H1 (cell line): Measurements from ENCODE around the gene MAP2K1. TPM values are rescaled to one million over a fixed set of nuclear protein-coding genes. Genes with fewer than 3 reads are reported as not detected.

Experiments used
- CTCF ChIA-PET: fragments of 300-600 bp; sonication (Branson Sonifier 250); formaldehyde crosslinking; loops from one replicate; lab custom pipeline; 2021; ENCODE audit not compliant: partially characterized antibody; lab: Charles Lee
- POLR2A ChIA-PET: fragments of 300-600 bp; sonication (Branson Sonifier 250); formaldehyde crosslinking; loops from one replicate; lab custom pipeline; 2021; ENCODE audit warnings: inconsistent platforms; ENCODE audit not compliant: partially characterized antibody; lab: Charles Lee
- DNase-seq, 2 experiments: peaks; one replicate each; pipeline versions ENCODE4 v3.0.0 to v3.0.0-alpha.2; 2010 to 2022; ENCODE audit warnings: low spot score in 2 of 2, low read depth in 1 of 2, mixed read lengths in 1 of 2
- FAIRE-seq: peaks from 2 replicates; lab custom pipeline; 2011; peaks lifted over from hg19 to GRCh38; lab: Jason Lieb, UNC
- H2AFZ ChIP-seq: 2 replicates; pipeline ENCODE4 v1.8.1; 2012; ENCODE audit warnings: low read length, inconsistent platforms
- H2AK5ac ChIP-seq: 2 replicates; pipeline ENCODE4 v1.6.1; 2013; ENCODE audit warnings: low read depth, low read length
- H2BK120ac ChIP-seq: replicated peaks from 2 replicates; pipeline ENCODE3; 2013; ENCODE audit warnings: low read depth, low read length, inconsistent platforms
- H2BK12ac ChIP-seq: 2 replicates; pipeline ENCODE4 v1.6.1; 2013; ENCODE audit warnings: low read depth, low read length
- H2BK15ac ChIP-seq: 2 replicates; pipeline ENCODE4 v1.6.1; 2013; ENCODE audit warnings: low read length
- H2BK20ac ChIP-seq: 2 replicates; pipeline ENCODE4 v1.6.1; 2013; ENCODE audit warnings: low read length
- H2BK5ac ChIP-seq: 2 replicates; pipeline ENCODE4 v1.6.1; 2013; ENCODE audit warnings: low read depth, low read length
- H3K14ac ChIP-seq: 2 replicates; pipeline ENCODE4 v1.6.1; 2013; ENCODE audit warnings: inconsistent platforms; ENCODE audit not compliant: insufficient read length
- H3K18ac ChIP-seq: 2 replicates; pipeline ENCODE4 v1.6.1; 2013; ENCODE audit warnings: low read length; ENCODE audit errors: extremely low read depth
- H3K23ac ChIP-seq: 2 replicates; pipeline ENCODE4 v1.6.1; 2013; ENCODE audit warnings: inconsistent platforms; ENCODE audit not compliant: insufficient read length
- H3K23me2 ChIP-seq: 2 replicates; pipeline ENCODE4 v1.6.1; 2013; ENCODE audit warnings: low read depth, low read length
- H3K27ac ChIP-seq: 2 replicates; pipeline ENCODE4 v1.6.1; 2011; ENCODE audit warnings: low read depth, low read length, inconsistent platforms
- H3K27me3 ChIP-seq, 4 experiments: replicated peaks in 1 of 4; 1 replicate in 1 of 4; 2 replicates in 3 of 4; pipeline versions ENCODE4 v1.6.1 to v1.8.1; 2011 to 2013; ENCODE audit warnings: low read length in 3 of 4, mild to moderate bottlenecking in 3 of 4, inconsistent platforms in 2 of 4, mixed read lengths in 2 of 4, moderate library complexity in 1 of 4; ENCODE audit not compliant: control insufficient read depth in 3 of 4, insufficient read depth in 3 of 4; ENCODE audit errors: extremely low read depth in 1 of 4
- H3K36me3 ChIP-seq, 4 experiments: 2 replicates each; pipeline versions ENCODE4 v1.6.1 to v1.8.1; 2011 to 2013; ENCODE audit warnings: mild to moderate bottlenecking in 4 of 4, low read length in 3 of 4, moderate library complexity in 2 of 4, control low read depth in 1 of 4, inconsistent platforms in 1 of 4; ENCODE audit not compliant: insufficient read depth in 4 of 4, control insufficient read depth in 2 of 4
- H3K4ac ChIP-seq: replicated peaks from 2 replicates; pipeline ENCODE3; 2013; ENCODE audit warnings: low read length, low read depth, mixed read lengths, inconsistent platforms; ENCODE audit not compliant: insufficient read length
- H3K4me1 ChIP-seq, 4 experiments: replicated peaks in 1 of 4; 1 replicate in 1 of 4; 2 replicates in 3 of 4; pipeline versions ENCODE4 v1.6.1 to v1.8.1; 2011 to 2013; ENCODE audit warnings: low read length in 3 of 4, inconsistent platforms in 2 of 4, mixed read lengths in 1 of 4; ENCODE audit not compliant: insufficient read depth in 4 of 4, control insufficient read depth in 3 of 4
- H3K4me2 ChIP-seq, 2 experiments: 2 replicates each; pipeline versions ENCODE4 v1.6.1 to v1.8.1; 2011 to 2013; ENCODE audit warnings: low read depth in 2 of 2, low read length in 2 of 2, control low read depth in 1 of 2, inconsistent platforms in 1 of 2, mild to moderate bottlenecking in 1 of 2; ENCODE audit not compliant: insufficient read depth in 1 of 2
- H3K4me3 ChIP-seq, 4 experiments: fragments of 200-600, 300-600 bp in 1 of 4; sonication (generic), shearing (Covaris generic), sonication (Bioruptor Twin) in 1 of 4; 2 replicates each; pipeline versions ENCODE4 v1.5.1 to v1.8.1; 2011 to 2016; ENCODE audit warnings: low read length in 4 of 4, low read depth in 3 of 4, control low read depth in 2 of 4, inconsistent platforms in 2 of 4, mild to moderate bottlenecking in 2 of 4, mixed read lengths in 1 of 4, moderate library complexity in 1 of 4; ENCODE audit not compliant: insufficient read depth in 2 of 4; ENCODE audit errors: extremely low read depth in 1 of 4
- H3K56ac ChIP-seq: replicated peaks from 2 replicates; pipeline ENCODE3; 2013; ENCODE audit warnings: low read depth, mild to moderate bottlenecking, mixed read lengths, low read length, inconsistent platforms; ENCODE audit not compliant: insufficient read length
- H3K79me1 ChIP-seq: 2 replicates; pipeline ENCODE4 v1.6.1; 2013; ENCODE audit warnings: low read depth, low read length, control low read depth
- H3K79me2 ChIP-seq, 2 experiments: 2 replicates each; pipeline versions ENCODE4 v1.6.1 to v1.8.1; 2012 to 2013; ENCODE audit warnings: low read length in 2 of 2, mild to moderate bottlenecking in 2 of 2, inconsistent platforms in 1 of 2; ENCODE audit not compliant: insufficient read depth in 2 of 2, control insufficient read depth in 1 of 2
- H3K9ac ChIP-seq, 4 experiments: replicated peaks in 1 of 4; 1 replicate in 1 of 4; 2 replicates in 3 of 4; pipeline versions ENCODE4 v1.6.1 to v1.8.1; 2011 to 2013; ENCODE audit warnings: low read depth in 3 of 4, low read length in 3 of 4, control low read depth in 2 of 4, mild to moderate bottlenecking in 2 of 4, moderate library complexity in 2 of 4, inconsistent platforms in 1 of 4; ENCODE audit errors: extremely low read depth in 1 of 4
- H3K9me3 ChIP-seq, 2 experiments: 2 replicates each; pipeline versions ENCODE4 v1.6.1 to v1.8.1; 2012 to 2013; ENCODE audit warnings: mild to moderate bottlenecking in 2 of 2, moderate library complexity in 2 of 2, control low read depth in 1 of 2, inconsistent platforms in 1 of 2, low read depth in 1 of 2, low read length in 1 of 2, mixed read lengths in 1 of 2; ENCODE audit not compliant: insufficient read depth in 2 of 2
- H4K20me1 ChIP-seq, 2 experiments: replicated peaks in 1 of 2; 2 replicates each; pipeline versions ENCODE3 to v1.8.1; 2011 to 2013; ENCODE audit warnings: inconsistent platforms in 2 of 2, low read length in 2 of 2, mild to moderate bottlenecking in 1 of 2; ENCODE audit not compliant: insufficient read depth in 2 of 2, control insufficient read depth in 1 of 2
- H4K5ac ChIP-seq: 2 replicates; pipeline ENCODE4 v1.6.1; 2013; ENCODE audit warnings: low read length, low read depth, mixed read lengths, inconsistent platforms; ENCODE audit not compliant: insufficient read length
- H4K8ac ChIP-seq: 2 replicates; pipeline ENCODE4 v1.8.0; 2013; ENCODE audit warnings: mild to moderate bottlenecking, moderate library complexity, low read length, inconsistent platforms; ENCODE audit not compliant: insufficient read depth; ENCODE audit errors: extremely low read depth
- H4K91ac ChIP-seq: replicated peaks from 2 replicates; pipeline ENCODE3; 2013; ENCODE audit warnings: low read length, mixed read lengths, inconsistent platforms; ENCODE audit not compliant: insufficient read length
- BCL11A ChIP-seq, 2 experiments: IDR thresholded peaks; one replicate each; pipeline ENCODE4 v1.6.1; 2011; ENCODE audit warnings: low read depth in 2 of 2, low read length in 2 of 2, mild to moderate bottlenecking in 2 of 2
- KDM1A ChIP-seq: fragments of 200-600, 300-600 bp; sonication (generic); IDR thresholded peaks from 2 replicates; pipeline ENCODE4 v1.7.1; 2016; ENCODE audit warnings: mild to moderate bottlenecking, low read length, borderline replicate concordance
- RBBP5 ChIP-seq: IDR thresholded peaks from 2 replicates; pipeline ENCODE4 v1.7.1; 2012; ENCODE audit warnings: low read depth, mild to moderate bottlenecking, inconsistent platforms, low read length, moderate library complexity, borderline replicate concordance
- RFX5 ChIP-seq: IDR thresholded peaks from 2 replicates; pipeline ENCODE4 v1.6.1; 2011; ENCODE audit warnings: low read depth, low read length, improper control_type of control experiment, borderline replicate concordance
- RXRA ChIP-seq: IDR thresholded peaks from 2 replicates; pipeline ENCODE4 v1.6.1; 2011; ENCODE audit warnings: low read depth, mild to moderate bottlenecking, low read length, moderate library complexity; ENCODE audit not compliant: insufficient read depth
- SIRT6 ChIP-seq: IDR thresholded peaks from one replicate; pipeline ENCODE4 v1.7.1; 2012; ENCODE audit warnings: low read length, inconsistent platforms
- SRF ChIP-seq: IDR thresholded peaks from 2 replicates; pipeline ENCODE4 v1.6.1; 2011; ENCODE audit warnings: mild to moderate bottlenecking, low read depth, low read length, moderate library complexity
- TBP ChIP-seq: IDR thresholded peaks from 2 replicates; pipeline ENCODE4 v1.6.1; 2011; ENCODE audit warnings: low read depth, low read length, improper control_type of control experiment
- TCF12 ChIP-seq: IDR thresholded peaks from 2 replicates; pipeline ENCODE4 v1.6.1; 2011; ENCODE audit warnings: low read depth, mild to moderate bottlenecking, low read length
- WGBS, 2 experiments: shearing (Covaris generic) in 1 of 2; methylation state at CpG; one replicate each; pipeline versions ENCODE4 v1.1.6 to v1.1.7; 2013 to 2015; ENCODE audit warnings: low lambda C conversion rate in 2 of 2, mixed read lengths in 2 of 2, inconsistent platforms in 1 of 2, low coverage in 1 of 2, missing lambda C conversion rate in 1 of 2; ENCODE audit not compliant: insufficient replicate concordance in 2 of 2, insufficient coverage in 1 of 2, insufficient read length in 1 of 2; ENCODE audit errors: extremely low coverage in 1 of 2, missing lambda C conversion rate in 1 of 2; 5-methylcytosine and 5-hydroxymethylcytosine counted together
- polyA plus RNA-seq, 7 experiments: library from polyadenylated mRNA; depleted of rRNA in 3 of 7; stranded (reverse) in 5 of 7; unstranded in 2 of 7; fragments of >200 nt in 5 of 7; fragments of 200-250 nt in 2 of 7; gene quantifications; 1 replicate in 5 of 7; 2 replicates in 1 of 7; 4 replicates in 1 of 7; pipeline versions ENCODE4 v1.2.1 to v1.2.3, GENCODE V29; 2011 to 2013; ENCODE audit warnings: missing spikeins in 2 of 7, mixed read lengths in 2 of 7
- total RNA-seq: library from RNA; stranded (reverse); fragmentation: NEBNext Ultra II Directional; extraction: Animal tissue kit (Norgen Biotek cat#: 25700); gene quantifications from 2 replicates; pipeline ENCODE4 v1.2.1, GENCODE V29; 2021
- TF ChIP-seq, protein P1 (sequence below): IDR thresholded peaks from 2 replicates; pipeline ENCODE4 v1.6.1; 2012; ENCODE audit warnings: inconsistent platforms
- TF ChIP-seq, protein P2 (sequence below): IDR thresholded peaks from 2 replicates; pipeline ENCODE4 v1.6.1; 2012; ENCODE audit warnings: inconsistent platforms

The MAP2K1 gene
- total and polyA plus RNA-seq, 2 of the 8 experiments (the other 6 are each of a cell fraction or from before 2014, with no cell fraction given): 54.7 to 78.2 TPM

DNA sequence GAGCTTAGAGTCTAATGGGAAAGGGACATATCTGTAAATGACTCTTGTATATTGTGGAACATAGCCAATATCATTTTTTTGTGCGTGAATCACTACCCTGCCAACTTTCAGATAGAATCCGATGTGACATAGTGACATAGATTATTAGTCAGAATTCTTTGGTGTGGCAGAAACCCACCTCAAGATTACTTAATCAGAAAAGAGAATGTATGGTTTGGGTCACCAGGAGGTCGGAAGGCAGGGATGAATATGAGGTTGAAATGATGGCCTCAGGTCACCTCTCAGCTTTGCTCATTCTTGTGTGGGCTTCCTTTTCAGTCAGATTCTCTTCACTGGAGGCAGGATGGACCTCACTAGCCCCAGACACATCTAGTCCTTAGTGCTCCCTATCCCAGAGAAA is 69.5 kb downstream of the MAP2K1 start:
- Histone ChIP-seq H3K9me3 (no peaks in the 10 kb centered on the region), H3K56ac (no peak overlapping the region), H3K79me2 (no peaks in the 10 kb centered on the region), H2BK120ac (no peak overlapping the region), H3K36me3 (peaks cover 0 to 11% (median 0%) of the 10 kb centered on the region in 4 experiments; a peak in 4 of 8 replicates), H3K79me1 (peaks cover 4% of the 10 kb centered on the region; the same call in 1 of the 2 replicates), H3K14ac (no peak overlapping the region), H2BK12ac (no peak overlapping the region), H3K4ac (no peak overlapping the region), H3K9ac (no peak overlapping the region), H3K23me2 (no peaks in the 10 kb centered on the region), H3K23ac (no peak overlapping the region), H2BK5ac (no peak overlapping the region), H3K4me3 (no peak overlapping the region), H2AFZ (no peak overlapping the region), H3K27ac (no peak overlapping the region), H4K5ac (no peak overlapping the region), H3K4me2 (no peak overlapping the region), H4K91ac (no peak overlapping the region), H2BK20ac (no peak overlapping the region), H4K20me1 (peaks cover 0 to 2% of the 10 kb centered on the region in 2 experiments), H2AK5ac (no peak overlapping the region), H3K4me1 (no peaks in the 10 kb centered on the region; a peak in 2 of 7 replicates), H3K27me3 (no peaks in the 10 kb centered on the region), H2BK15ac (no peak overlapping the region), H3K18ac (no peak overlapping the region), H4K8ac (no peak overlapping the region)
- TF ChIP-seq BCL11A (IDR thresholded peaks at IDR 0.05; ENCODE audit: low read depth in 2 of 2, low read length in 2 of 2): no peak
- TF ChIP-seq SIRT6: no peak
- no peak for TF ChIP-seq SRF
- no peak for TF ChIP-seq RBBP5
- TF ChIP-seq, protein P1, sequence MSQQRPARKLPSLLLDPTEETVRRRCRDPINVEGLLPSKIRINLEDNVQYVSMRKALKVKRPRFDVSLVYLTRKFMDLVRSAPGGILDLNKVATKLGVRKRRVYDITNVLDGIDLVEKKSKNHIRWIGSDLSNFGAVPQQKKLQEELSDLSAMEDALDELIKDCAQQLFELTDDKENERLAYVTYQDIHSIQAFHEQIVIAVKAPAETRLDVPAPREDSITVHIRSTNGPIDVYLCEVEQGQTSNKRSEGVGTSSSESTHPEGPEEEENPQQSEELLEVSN: no peak
- no peak for TF ChIP-seq RXRA
- no peak for TF ChIP-seq KDM1A
- TF ChIP-seq RFX5: no peak
- TF ChIP-seq TBP: no peak
- no peak for TF ChIP-seq TCF12
- TF ChIP-seq, protein P2, sequence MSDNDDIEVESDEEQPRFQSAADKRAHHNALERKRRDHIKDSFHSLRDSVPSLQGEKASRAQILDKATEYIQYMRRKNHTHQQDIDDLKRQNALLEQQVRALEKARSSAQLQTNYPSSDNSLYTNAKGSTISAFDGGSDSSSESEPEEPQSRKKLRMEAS: no peak
- ChIA-PET POLR2A (no interaction called here), CTCF (interaction anchor here (0.9 kb wide), 1 partner anchor 69 kb away, joined by 3 read pairs; the partner anchor contains the start of gene MAP2K1)
- no peak for FAIRE-seq
- DNase-seq: no peak
- 94% methylated on average over 3 of the region's 3 CpGs; no CpG with 5 or more reads in 1 of the 2 experiments for WGBS, 2 experiments
